NOMO-1 treated with DMSO at 0.1 percent for 48 hours (cell line): ENCODE results near the gene ATP5F1C.
"Not testable (repeated sequence)": the region's sequence is repeated elsewhere in the genome, so short reads cannot be mapped to it uniquely, and the experiment has no call there.

ENCODE experiments used
- DNase-seq: peaks from one replicate; lab custom pipeline; 2025; ENCODE audit not compliant: unreplicated experiment; lab: John Stamatoyannopoulos, UW

ATP5F1C gene

GRCh38 chr10:7792541-7792940 lies 4.6 kb downstream of the ATP5F1C start:
- DNase-seq: no peak

- DNase-seq: no peak
Measured at GRCh38 chr10:7794251-7795026, 6.5 kb downstream of the ATP5F1C start.

GRCh38 chr10:7795605-7796004 lies 7.6 kb downstream of the ATP5F1C start:
- no peak for DNase-seq

- DNase-seq: no peak
Measured at GRCh38 chr10:7797582-7797981, 9.6 kb downstream of the ATP5F1C start.

- no peak for DNase-seq
Measured at GRCh38 chr10:7802606-7803005, 14.6 kb downstream of the ATP5F1C start.

GRCh38 chr10:7804216-7804615 lies 16.2 kb downstream of the ATP5F1C start:
- no peak for DNase-seq

GRCh38 chr10:7804741-7805140 lies 16.8 kb downstream of the ATP5F1C start:
- DNase-seq: no peak

GRCh38 chr10:7808686-7809267 lies 20.8 kb downstream of the ATP5F1C start:
- DNase-seq: no peak

- DNase-seq: no peak
Measured at GRCh38 chr10:7810443-7810842, 22.5 kb downstream of the ATP5F1C start.

- DNase-seq: no peak
Measured at GRCh38 chr10:7811000-7811399, 23.0 kb downstream of the ATP5F1C start.

- not testable (repeated sequence) for DNase-seq
Measured at GRCh38 chr10:7811743-7812142, 23.8 kb downstream of the ATP5F1C start.

GRCh38 chr10:7813481-7813880 lies 25.5 kb downstream of the ATP5F1C start:
- no peak for DNase-seq

GRCh38 chr10:7817576-7817975 lies 29.6 kb downstream of the ATP5F1C start:
- no peak for DNase-seq

GRCh38 chr10:7817984-7818294 lies 30.0 kb downstream of the ATP5F1C start:
- DNase-seq: no peak

GRCh38 chr10:7818295-7819120 lies 30.5 kb downstream of the ATP5F1C start, which contains the start of gene TAF3:
Gene TAF3 (plus strand): TSS chr10:7818505. CDS start chr10:7818710, 205 bp downstream.
- peak; percentile 85 for DNase-seq

- DNase-seq: peak; percentile 62
Measured at GRCh38 chr10:7819121-7819460, 31.1 kb downstream of the ATP5F1C start.

- no peak for DNase-seq
Measured at GRCh38 chr10:7824251-7824650, 36.3 kb downstream of the ATP5F1C start.

GRCh38 chr10:7826971-7827370 lies 39.0 kb downstream of the ATP5F1C start:
- no peak for DNase-seq

- no peak for DNase-seq
Measured at GRCh38 chr10:7829289-7829834, 41.4 kb downstream of the ATP5F1C start.

GRCh38 chr10:7832060-7832459 lies 44.1 kb downstream of the ATP5F1C start:
- DNase-seq: no peak

- no peak for DNase-seq
Measured at GRCh38 chr10:7833210-7833609, 45.2 kb downstream of the ATP5F1C start.

- no peak for DNase-seq
Measured at GRCh38 chr10:7834262-7834661, 46.3 kb downstream of the ATP5F1C start.
